UCSD-AML1 (cell line): ENCODE measurements around the gene EVI5.

Experiments
- DNase-seq: peaks from one replicate; lab custom pipeline; 2025; ENCODE audit not compliant: unreplicated experiment; lab: John Stamatoyannopoulos, UW

EVI5 gene

DNA sequence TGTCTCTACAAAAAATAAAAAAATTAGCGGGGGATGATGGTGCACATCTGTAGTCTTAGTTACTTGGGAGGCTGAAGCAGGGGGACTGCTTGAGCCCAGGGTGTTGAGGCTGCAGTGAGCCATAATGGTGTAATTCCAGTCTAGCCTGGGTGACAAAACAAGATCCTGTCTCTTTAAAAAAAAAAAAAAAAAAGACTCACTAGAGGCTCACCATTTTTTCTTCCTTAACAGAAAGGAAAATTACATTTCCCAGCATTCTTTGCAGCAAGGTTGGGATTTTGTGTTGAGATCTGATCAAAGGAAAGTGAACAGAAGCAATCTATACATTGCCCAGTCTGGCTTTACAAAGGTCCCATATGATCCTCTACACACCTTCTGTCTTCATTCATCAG lies 319.7 kb downstream of the EVI5 start:
- DNase-seq: no peak

DNA sequence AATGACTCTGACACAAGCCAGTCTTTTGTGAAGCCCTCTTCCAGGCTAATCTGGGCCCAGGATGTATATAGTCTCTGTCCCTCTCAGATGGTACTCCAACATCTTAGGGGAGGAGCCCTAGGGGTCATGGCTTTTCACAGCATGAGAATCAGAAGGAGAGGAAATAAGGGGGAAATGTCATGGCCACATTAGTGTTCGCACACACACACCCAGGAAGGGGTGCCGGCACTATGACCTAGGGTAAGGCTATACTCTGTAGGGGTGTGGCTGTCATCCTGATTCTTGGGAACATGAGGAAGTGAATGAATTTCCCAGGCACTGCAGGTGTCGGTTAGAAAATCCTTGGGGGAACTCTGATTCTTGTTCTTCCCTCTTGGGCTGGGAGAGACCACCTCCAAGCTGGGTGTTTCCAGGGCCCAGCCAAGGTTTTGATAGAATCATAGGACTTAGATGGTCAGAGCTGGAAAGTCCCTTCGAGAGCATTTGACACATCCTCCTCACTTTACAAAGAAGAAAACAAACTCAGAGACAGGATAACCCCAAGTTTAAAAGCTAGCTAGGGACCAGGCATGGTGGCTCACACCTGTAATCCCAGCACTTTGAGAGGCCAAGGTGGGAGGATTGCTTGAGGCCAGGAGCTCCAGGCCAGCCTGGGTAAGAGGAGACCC lies 320.2 kb downstream of the EVI5 start:
- no peak for DNase-seq

DNA sequence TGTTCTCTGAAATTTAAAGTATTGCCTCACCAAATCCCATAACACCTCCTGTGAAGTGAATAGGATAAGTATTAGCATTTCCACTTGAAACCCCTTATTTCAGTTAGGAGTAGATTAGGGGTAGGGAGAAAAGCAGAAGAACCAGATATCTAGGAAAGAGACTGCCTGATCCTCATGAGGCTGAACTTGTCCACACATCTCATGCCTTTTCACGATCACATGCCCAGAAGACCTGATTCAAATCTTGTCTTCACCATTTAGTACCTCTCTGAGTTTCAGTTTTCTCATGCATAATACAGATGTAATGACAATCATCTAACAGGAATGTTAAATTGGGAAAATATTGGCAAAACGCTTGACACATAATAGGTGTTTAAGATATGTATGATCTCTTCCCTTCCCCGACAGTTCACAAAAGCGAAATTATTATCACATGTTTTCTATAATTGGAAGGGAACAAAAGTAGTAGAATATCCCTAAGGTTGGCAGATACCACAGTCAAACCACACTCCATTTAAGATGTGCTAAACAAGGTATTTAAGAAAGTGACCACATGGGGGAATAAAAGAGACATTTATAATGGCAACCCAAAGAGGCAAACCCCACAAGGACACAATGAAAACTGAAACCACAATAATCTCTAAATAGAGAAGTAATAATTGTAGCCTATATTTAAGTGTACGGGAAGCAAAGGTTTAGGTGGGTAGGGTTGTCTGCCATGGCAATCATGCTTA lies 323.4 kb downstream of the EVI5 start:
- DNase-seq: no peak

DNA sequence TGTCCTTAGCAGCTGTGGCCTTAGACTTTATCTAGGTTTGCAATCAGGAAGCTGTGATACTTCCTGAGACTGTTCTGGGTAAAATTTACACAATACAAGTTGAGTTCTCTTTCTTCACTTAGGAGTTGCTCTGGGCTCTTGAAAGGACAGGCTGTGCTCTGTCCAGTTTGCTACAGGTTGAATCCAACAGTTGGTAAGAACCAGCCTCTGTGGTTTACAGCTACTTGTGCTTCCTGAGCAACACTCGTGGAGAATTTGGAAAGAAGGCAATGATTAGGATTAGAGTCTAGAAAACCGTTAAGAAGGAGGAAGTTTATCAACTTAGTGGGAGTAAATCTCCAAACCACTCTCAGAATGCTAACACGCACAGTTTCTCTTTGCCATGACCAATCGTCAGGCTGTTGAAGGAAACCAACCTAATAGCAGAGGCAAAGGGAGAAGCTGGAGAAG lies 325.0 kb downstream of the EVI5 start:
- DNase-seq: peak; percentile 42
